ENCODE results near the gene GAS6. TPM values are rescaled to one million over a fixed set of nuclear protein-coding genes. Genes with fewer than 3 reads are reported as not detected.
"Not testable (repeated sequence)": the region's sequence is repeated elsewhere in the genome, so short reads cannot be mapped to it uniquely, and the experiment has no call there.

Gene GAS6
- total RNA-seq, 4 donors from 2014 or later, result 317 to 697 (median 547) TPM

- H3K4me3 ChIP-seq, result no peak overlapping the region
- no peaks in the 10 kb centered on the region for H3K36me3 ChIP-seq
- no peaks in the 10 kb centered on the region for H3K27me3 ChIP-seq
- WGBS, 2 donors, result 69 to 71% methylated on average over 13 to 19 of the region's 19 CpGs
- no peak overlapping the region for H3K27ac ChIP-seq
- H3K9me3 ChIP-seq, result no peaks in the 10 kb centered on the region
- DNase-seq (ENCODE audit: low spot score in 2 of 2), result no peak
- no peaks in the 10 kb centered on the region for H3K4me1 ChIP-seq
- TF ChIP-seq EP300 (IDR thresholded peaks at IDR 0.05) (no peak), CTCF (IDR thresholded peaks at IDR 0.05) (no peak), POLR2A (IDR thresholded peaks at IDR 0.05) (no peak)
Measured at GRCh38 chr13:113791761-113792160, 72.1 kb downstream of the GAS6 start.

GRCh38 chr13:113791226-113791625 lies 72.7 kb downstream of the GAS6 start:
- no peaks in the 10 kb centered on the region for H3K9me3 ChIP-seq
- WGBS, 2 donors, result 77 to 87% methylated on average over 12 to 17 of the region's 17 CpGs
- no peaks in the 10 kb centered on the region for H3K36me3 ChIP-seq
- no peak overlapping the region for H3K4me3 ChIP-seq
- no peak for DNase-seq (ENCODE audit: low spot score in 2 of 2)
- no peaks in the 10 kb centered on the region for H3K27me3 ChIP-seq
- TF ChIP-seq POLR2A (IDR thresholded peaks at IDR 0.05) (no peak), EP300 (IDR thresholded peaks at IDR 0.05) (no peak), CTCF (IDR thresholded peaks at IDR 0.05) (no peak)
- no peak overlapping the region for H3K27ac ChIP-seq
- H3K4me1 ChIP-seq, result no peaks in the 10 kb centered on the region

GRCh38 chr13:113789931-113790330 lies 73.9 kb downstream of the GAS6 start:
- not testable (repeated sequence) for H3K9me3 ChIP-seq; DNase-seq (ENCODE audit: low spot score in 2 of 2)
- WGBS, 2 donors, result 86 to 100% methylated on average over 1 to 7 of the region's 13 CpGs

GRCh38 chr13:113789167-113789566 lies 74.7 kb downstream of the GAS6 start:
- no peak overlapping the region for H3K27ac ChIP-seq
- 82 to 85% methylated on average over 6 of the region's 6 CpGs for WGBS, 2 donors
- no peaks in the 10 kb centered on the region for H3K36me3 ChIP-seq
- H3K9me3 ChIP-seq, result no peaks in the 10 kb centered on the region
- no peaks in the 10 kb centered on the region for H3K27me3 ChIP-seq
- H3K4me1 ChIP-seq, result no peaks in the 10 kb centered on the region
- no peak for DNase-seq (ENCODE audit: low spot score in 2 of 2)
- no peak overlapping the region for H3K4me3 ChIP-seq
- TF ChIP-seq POLR2A (IDR thresholded peaks at IDR 0.05) (no peak), CTCF (IDR thresholded peaks at IDR 0.05) (no peak), EP300 (IDR thresholded peaks at IDR 0.05) (no peak)

More at GRCh38 chr13:113789931-113790330, 73.9 kb downstream of the GAS6 start:
- H3K4me1 ChIP-seq, H3K27ac ChIP-seq, H3K36me3 ChIP-seq, H3K4me3 ChIP-seq, H3K27me3 ChIP-seq: not testable (repeated sequence)

GRCh38 chr13:113788413-113789135 lies 75.3 kb downstream of the GAS6 start:
- WGBS, 2 donors, result 85 to 88% methylated on average over 30 to 31 of the region's 31 CpGs

More at GRCh38 chr13:113788413-113789135, 75.3 kb downstream of the GAS6 start:
- Histone ChIP-seq H3K9me3 (no peaks in the 10 kb centered on the region), H3K27ac (no peak overlapping the region), H3K36me3 (no peaks in the 10 kb centered on the region), H3K27me3 (no peaks in the 10 kb centered on the region), H3K4me3 (no peak overlapping the region), H3K4me1 (no peaks in the 10 kb centered on the region)
- TF ChIP-seq CTCF (IDR thresholded peaks at IDR 0.05) (no peak), POLR2A (IDR thresholded peaks at IDR 0.05) (no peak), EP300 (IDR thresholded peaks at IDR 0.05) (no peak)
- no peak for DNase-seq (ENCODE audit: low spot score in 2 of 2)
